ENCODE results near the gene CDHR4.
"Not testable (repeated sequence)": the region's sequence is repeated elsewhere in the genome, so short reads cannot be mapped to it uniquely, and the experiment has no call there.

CDHR4 gene

DNA sequence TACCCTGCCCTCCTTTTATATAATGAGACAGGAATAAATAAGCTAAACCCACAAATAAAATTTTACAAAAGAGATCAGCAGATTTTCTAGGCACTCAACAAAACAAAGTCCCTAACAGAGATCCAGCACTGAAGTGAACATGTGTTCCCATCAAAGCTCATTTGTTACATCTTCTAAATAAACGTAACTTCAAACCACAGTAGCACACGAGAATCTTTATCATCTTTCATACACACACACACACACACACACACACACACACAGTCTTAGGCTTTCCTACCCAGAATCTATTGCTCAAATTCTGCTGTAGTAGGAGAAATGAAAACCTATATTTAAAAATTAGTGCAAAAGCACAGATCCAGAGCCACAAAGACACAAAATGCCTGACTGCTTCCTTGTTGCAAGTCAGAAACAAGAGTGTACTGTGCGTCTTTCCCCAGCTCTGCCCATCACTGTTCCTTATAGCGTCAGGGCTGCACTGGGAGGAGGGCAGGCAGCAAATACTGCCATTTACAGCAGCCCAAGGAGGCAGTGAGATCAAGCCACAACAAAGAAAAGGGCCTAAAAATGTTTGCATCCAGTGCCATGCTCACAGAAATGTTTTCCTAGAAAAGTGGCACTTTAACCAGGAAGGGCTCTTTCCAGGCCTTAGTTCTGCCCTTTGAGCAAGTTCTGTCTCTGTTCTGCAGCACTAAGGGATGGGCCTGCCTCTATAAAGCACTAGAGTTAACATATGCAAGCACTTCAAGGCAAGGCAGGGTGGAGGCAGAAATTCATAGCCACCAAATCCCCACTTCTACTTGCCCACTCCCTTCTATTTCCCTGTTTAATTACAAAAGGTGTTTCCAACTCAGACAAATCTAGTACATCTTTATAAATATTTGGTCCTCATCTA lies 19.3 kb downstream of the CDHR4 start:
- DNase-seq (ENCODE audit: low read depth in 2 of 2), result no peak

DNA sequence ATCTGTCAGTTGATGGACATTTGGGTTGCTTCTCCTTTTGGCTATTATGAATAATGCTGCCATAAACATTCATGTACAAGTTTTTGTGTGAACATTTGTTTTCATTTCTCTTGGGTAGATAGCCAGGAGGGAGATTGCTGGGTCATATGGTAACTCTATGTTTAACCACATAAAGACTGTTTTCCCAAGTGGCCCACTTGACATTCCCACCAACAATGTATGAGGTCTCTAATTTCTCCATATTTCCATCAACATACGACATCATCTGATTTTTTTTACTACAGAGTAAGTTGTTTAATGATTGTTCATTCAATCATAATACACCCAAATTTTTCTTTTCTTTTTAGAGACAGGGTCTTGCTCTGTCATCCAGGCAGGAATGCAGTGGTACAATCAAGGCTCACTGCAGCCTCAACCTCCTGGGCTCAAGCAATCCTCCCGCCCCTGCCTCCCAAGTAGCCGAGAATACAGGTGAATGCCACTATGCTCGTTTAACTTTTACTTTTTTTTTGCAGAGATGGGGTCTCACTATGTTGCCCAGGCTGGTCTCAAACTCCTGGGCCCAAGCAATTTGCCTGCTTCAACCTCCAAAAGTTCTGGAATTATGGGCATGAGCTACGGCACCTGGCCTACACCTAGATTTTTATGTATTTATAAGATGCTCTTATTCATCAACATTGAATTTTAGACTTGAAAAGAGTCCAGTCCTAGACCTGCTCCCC lies 20.2 kb downstream of the CDHR4 start:
- no peak for DNase-seq (ENCODE audit: low read depth in 2 of 2)

DNA sequence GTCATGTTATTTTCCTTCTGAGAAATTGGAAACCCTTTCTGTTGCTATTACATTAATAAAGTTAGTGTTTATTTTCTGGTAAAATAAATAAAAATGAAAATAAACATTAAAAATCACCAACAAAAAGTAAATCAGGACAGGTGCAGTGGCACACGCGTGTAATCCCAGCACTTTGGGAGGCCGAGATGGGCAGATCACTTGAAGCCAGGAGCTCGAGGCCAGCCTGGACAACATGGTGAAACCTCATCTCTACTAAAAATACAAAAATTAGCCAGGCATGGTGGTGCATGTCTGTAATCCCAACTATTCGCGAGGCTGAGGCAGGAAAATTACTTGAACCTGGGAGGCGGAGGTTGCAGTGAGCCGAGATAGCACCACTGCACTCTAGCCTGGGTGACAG lies 23.6 kb downstream of the CDHR4 start:
- not testable (repeated sequence) for DNase-seq (ENCODE audit: low read depth in 2 of 2)

DNA sequence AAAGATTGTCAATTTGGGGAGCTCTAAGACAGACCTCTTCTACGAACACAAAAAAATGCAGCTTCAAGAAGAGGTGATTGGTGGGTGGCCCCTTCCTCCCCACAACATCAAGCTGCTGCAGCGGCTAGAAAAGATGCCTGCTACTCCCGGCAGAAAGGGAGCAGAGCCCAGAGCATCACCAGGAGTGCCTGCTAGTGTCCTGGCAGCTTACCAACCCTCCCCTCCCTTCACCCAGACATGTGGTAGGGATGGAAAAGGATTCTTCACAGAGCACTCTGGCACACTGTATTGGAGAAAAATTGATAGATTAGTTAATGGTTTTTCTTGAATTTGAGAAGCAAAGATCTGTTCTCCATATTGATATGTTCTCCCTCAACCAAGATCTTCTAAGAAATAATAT lies 24.1 kb downstream of the CDHR4 start:
- DNase-seq (ENCODE audit: low read depth in 2 of 2), result no peak

DNA sequence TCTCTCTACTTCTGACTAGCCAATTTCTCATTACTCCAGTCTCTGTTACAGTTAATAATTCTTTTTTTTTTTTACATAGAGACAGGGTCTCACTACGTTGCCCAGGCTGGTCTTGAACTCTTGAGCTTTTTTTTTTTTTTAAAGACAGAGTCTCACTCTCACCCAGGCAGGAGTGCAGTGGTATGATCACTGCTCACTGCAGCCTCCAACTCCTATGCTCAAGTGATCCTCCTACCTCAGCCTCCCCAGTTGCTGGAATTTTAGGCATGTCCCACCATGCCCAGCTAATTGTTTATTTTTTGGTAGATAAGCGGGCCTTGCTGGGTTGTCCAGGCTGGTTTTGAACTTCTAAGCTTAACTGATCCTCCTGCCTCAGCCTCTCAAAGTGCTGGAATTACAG lies 27.0 kb downstream of the CDHR4 start:
- no peak for DNase-seq (ENCODE audit: low read depth in 2 of 2)

DNA sequence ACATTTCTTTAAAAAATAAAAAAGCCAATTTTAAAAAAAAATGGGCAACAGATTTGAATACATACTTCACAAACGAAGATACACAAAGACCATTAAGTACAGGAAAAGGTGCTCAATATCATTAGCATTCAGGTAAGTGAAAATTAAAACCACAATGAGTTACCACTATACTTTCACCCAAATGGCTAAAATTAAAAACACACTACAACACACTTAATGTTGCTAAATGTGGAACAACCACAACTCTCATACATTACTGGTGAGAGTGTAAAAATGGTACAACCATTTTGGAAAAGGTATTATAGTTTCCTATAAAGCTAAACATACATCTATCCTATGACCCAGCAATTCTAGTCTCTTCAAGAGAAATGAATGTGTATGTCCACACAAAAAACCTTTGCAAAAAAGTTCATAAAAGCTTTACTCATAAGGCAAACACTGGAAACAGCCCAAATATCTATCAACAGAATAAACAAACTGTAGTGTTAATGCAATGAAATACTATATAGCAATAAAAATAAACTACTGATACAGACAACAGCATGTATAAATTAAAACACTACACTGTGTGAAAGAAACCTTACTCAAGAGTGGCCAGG lies 28.2 kb downstream of the CDHR4 start:
- no peak for DNase-seq (ENCODE audit: low read depth in 2 of 2)

DNA sequence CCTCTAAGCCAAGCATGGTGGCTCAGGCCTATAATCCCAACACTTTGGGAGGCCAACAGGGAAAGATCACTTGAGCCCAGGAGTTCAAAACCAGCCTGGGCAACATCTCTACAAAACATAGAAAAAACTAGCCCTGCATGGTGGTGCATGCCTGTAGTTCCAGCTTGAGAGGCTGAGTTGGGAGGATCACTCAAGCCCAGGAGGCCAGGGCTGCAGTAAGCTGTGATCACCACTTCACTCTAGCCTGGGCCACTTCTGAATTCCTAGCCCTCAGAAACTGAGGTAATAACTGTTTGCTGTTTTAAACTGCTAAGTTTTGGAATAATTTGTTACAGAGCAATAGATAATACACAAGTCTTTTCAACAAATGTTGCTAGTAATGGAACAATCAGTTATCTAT lies 29.7 kb downstream of the CDHR4 start:
- DNase-seq (ENCODE audit: low read depth in 2 of 2), result no peak

DNA sequence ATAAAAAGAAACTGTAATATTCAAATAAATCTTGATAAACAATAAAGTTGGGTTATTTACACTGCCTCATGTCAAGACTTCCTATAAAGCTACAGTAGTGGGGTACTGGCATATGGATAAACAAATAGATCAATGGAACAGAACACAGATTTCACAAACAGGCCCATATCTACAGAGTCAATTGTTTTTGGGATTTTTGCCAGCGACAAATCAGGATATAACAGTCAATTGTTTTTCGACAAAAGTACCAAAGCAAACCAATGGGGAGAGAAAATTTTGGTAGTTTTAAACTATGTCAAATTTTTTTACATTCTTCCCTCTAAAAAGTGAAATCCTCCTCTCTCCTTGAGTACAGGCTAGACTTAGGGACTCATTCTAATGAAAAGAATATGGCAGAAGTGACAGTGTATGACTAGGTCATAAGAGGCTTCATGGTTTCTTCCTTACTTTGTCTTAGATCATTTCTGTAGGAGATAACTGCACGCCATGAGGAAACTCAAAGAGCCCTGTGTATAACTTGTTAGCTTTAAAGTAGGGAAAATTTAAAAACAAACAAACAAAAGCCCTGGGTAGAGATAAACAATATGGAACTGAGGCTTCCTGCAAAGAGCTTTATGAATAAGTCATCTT lies 30.3 kb downstream of the CDHR4 start:
- DNase-seq (ENCODE audit: low read depth in 2 of 2), result no peak

DNA sequence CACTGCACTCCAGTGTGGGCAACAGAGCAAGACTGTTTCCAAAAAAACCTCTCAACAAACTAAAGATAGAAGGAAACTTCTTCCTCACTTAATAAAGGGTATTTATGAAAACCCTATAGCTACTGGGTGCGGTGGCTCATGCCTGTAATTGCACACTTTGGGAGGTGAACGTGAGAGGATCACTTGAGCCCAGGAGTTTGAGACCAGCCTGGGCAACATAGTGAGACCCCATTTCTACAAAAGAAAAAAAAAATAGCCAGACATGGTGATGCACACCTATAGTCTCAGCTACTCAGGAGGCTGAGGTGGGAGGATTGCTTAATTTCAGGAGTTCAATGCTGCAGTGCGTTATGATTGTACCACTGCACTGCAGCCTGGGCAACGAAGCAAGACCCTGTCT lies 35.7 kb downstream of the CDHR4 start:
- DNase-seq (ENCODE audit: low read depth in 2 of 2), result no peak

DNA sequence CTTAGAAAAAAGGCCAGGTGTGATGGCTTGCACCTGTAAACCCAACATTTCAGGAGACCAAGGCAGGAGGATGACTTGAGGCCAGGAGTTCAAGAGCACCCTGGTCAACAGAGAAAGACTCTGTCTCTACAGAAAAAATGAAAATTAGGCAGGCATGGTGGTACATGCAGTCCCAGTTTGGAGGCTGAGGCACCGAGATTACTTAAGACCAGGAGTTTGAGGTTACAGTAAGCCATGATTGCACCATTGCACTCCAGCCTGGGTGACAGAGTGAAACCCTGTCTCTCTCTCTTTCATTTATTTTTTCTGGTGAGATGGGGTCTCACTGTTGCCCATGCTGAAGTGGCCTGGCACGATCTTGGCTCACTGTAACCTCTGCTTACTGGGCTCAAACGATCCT lies 38.0 kb downstream of the CDHR4 start:
- DNase-seq (ENCODE audit: low read depth in 2 of 2), result no peak

DNA sequence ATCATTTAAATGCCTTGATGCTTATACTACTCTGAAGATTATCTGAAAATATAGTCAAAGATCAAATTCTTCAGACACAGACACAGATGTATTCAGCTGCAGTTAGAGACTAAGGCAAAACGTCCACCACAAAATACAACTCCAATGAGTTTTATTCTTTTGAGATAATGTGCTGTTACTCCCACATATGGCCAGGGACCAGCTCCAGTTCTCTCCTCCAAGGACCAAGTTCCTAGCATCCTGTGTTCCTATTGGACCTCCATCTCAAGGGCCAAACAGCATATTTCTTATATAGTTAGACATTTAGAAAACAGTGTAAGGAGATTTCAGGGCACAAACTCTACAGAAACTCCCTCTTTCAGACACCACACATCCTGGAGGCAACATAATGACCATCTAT lies 40.4 kb downstream of the CDHR4 start:
- no peak for DNase-seq (ENCODE audit: low read depth in 2 of 2)

DNA sequence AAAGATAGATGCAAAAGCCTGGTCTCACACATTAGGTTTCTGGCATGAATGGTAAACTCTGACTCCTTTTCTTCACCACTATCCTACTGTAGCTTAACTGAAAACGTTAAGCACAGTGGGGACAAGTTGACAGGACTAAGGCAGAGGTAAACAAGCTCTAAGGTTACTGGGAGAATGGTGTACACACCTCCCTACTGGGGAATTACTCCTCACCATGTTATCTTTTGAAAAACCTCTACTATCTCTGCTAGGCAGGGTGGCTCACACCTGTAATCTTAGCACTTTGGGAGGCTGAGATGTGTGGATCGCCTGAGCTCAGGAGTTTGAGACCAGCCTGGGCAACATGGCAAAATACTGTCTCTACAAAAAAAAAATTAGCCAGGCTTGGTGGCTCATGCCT lies 42.5 kb downstream of the CDHR4 start:
- DNase-seq (ENCODE audit: low read depth in 2 of 2), result no peak

DNA sequence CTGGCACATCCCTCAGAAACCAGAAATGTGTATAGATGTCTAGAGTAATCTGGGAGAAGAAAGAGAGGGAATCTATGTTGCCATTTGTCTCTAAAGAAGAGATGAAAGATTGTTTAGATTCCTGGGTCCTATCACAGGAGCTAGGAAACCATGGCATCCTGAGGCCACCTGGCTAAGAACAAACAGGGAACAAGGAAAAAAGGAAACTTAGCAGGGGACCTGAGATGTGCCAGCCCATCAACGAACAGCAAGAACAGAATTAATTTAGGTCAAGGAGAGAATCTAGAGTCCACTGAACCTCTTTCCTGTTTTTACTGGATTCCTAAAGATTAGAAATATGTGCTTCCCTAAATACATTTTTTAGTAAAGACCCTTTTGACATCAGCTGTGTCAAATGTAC lies 43.6 kb downstream of the CDHR4 start:
- DNase-seq (ENCODE audit: low read depth in 2 of 2), result no peak

DNA sequence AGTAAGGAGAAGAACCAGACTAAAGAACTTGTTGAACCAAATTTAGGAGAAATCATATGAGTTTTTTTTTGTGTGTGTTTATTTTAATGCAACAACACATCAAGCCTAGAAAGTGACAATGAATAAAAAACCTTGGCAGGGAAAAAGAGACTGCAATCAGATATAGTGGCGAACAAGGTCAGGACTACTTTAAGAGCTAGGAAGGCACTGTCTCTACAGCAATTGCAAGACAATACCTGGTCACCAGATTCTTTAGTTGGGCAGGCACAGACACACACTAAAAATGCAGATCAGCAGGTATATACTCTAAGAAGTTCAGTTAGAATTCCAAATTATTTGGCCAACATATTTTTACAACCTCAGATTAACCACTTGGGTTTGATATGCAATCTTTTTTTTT lies 45.1 kb downstream of the CDHR4 start:
- no peak for DNase-seq (ENCODE audit: low read depth in 2 of 2)

DNA sequence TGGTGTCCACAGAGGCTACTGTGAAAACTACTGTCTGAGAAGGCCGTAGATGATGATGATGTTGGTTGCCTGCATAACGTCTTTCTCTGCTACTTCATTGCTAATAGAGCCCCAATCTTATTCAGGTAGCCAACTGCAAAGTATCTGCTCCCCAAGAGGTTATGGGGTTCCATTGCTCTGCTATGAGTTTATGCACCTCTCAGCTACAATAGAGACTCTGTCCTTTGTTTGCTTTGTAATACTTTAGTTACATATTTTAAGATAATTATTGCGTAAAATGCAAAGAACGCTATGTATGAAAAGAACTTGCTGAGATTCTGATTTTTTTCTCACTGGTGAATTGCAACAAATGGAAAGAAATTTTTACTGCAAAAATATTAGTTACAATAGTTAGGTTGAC lies 48.2 kb downstream of the CDHR4 start:
- DNase-seq (ENCODE audit: low read depth in 2 of 2), result no peak

DNA sequence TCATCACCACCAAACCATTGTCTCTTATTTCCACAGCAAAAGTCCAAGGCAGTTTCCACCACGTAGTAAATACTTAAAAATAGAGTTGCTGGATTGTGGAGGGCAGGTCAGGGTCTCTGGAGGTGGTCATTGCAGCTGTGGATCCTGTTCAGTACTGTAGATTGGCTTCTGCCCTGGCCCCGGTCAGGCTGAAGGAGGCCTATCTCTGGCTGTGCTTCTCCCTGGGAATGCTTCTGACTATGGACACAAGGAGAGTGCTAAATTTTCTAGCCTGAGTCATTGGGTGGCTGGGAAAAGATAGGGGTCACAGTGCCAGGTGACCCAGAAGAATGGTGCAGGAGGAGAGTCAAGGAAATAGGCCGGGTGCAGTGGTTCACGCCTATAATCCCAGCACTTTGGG lies 49.6 kb downstream of the CDHR4 start:
- DNase-seq (ENCODE audit: low read depth in 2 of 2), result no peak

DNA sequence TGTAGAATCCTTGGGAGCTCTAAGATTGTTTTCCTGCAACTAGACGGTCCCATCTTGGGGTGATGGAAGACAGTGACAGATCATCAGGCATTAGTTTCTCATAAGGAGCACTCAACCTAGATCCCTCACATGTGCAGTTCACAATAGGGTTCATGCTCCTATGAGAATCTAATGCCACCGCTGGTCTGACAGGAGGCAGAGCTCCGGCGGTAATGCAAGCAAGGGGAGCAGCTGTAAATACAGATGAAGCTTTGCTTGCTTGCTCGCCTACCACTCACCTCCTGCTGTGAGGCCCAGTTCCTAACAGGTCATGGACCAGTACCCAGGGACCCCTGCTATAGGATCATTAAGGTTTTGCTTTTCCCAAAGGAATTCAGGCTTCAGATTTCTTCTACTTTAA lies 50.8 kb downstream of the CDHR4 start:
- not testable (repeated sequence) for DNase-seq (ENCODE audit: low read depth in 2 of 2)

DNA sequence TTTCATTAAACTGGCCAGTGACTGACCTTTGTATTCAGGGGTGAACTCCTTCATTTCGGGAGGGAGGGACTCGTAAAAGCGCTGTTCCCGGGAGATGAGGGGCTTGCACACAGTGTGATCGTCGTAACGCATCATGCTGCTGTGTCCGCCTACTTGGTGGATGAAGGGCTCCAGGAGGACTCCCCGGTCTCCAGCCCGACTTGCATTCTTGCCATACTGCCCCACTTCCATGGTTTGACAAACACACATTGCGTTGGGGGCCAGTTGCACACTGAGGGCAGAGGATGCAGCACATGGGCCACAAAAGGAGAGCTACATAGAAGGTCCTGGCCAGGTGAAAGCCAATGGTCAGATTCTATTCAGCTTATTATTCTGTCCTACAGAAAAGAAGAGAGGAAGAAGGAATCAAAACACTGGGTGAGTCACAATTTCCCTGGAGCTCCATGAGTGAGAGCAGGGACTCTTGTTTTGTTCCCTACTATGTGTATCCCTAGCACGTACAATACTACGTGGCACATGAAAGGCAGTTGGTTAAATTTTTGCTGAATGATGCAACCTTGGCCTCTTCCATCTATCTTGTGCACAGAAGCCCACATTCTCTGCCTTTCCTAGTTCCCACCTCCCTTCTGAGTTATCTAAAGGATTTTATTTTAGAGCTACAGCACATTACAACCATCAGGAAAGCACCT lies 51.7 kb downstream of the CDHR4 start:
- no peak for DNase-seq (ENCODE audit: low read depth in 2 of 2)

DNA sequence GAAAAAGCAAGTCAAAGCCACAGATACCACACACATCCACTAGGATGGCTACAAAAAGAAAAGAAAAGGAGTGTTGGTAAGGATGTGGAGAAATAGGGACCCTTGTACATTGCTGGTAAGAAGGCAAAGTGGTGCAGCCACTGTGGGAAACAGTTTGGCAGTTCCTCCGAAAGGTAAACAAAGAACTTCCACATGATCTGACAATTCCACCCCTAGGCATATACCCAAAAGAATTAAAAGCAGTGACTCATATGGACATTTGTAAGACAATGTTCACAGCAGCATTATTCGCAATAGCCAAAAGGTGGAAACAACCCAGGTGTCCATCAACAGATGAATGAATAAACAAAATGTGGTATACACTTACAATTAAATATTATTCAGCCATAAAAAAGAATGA lies 53.7 kb downstream of the CDHR4 start:
- no peak for DNase-seq (ENCODE audit: low read depth in 2 of 2)

Measured in stimulated activated CD8-positive, alpha-beta memory T cell treated with anti-CD3 and anti-CD28 coated beads, Interleukin-15, amount 100 ng/mL, for 4 hours (primary cell).